ENCODE data around the gene OVAAL. TPM values are rescaled to one million over a fixed set of nuclear protein-coding genes. Genes with fewer than 3 reads are reported as not detected.

Gene OVAAL
- polyA plus RNA-seq, 3 donors: not detected

- 60% methylated on average over 1 of the region's 1 CpG for WGBS (ENCODE audit: insufficient coverage)
- H4K20me1 ChIP-seq (ENCODE audit: insufficient read depth, low read length): no peaks in the 10 kb centered on the region
- H3K9ac ChIP-seq (ENCODE audit: insufficient read depth, low read length, poor library complexity, severe bottlenecking): no peak overlapping the region
- no peak overlapping the region for H3K4me3 Mint-ChIP-seq
- H2AFZ ChIP-seq (ENCODE audit: insufficient read depth, low read depth, low read length, poor library complexity, severe bottlenecking): no peak overlapping the region
- no peak for DNase-seq
- no peak overlapping the region for H3K4me3 ChIP-seq (replicated peaks in 1 of 3; ENCODE audit: low read depth in 2 of 3, low read length in 3 of 3)
- no peaks in the 10 kb centered on the region for H3K36me3 Mint-ChIP-seq
- H3K27ac Mint-ChIP-seq: peak overlapping the region in 1 of 7 donors; percentile 11
- H3K4me1 Mint-ChIP-seq: no peaks in the 10 kb centered on the region
- no peak overlapping the region for H3K27ac ChIP-seq (ENCODE audit: low read depth in 1 of 2, low read length in 2 of 2)
- TF ChIP-seq CTCF (IDR thresholded peaks at IDR 0.05): no peak
- H3K4me1 ChIP-seq (ENCODE audit: control insufficient read depth in 1 of 2, insufficient read depth in 2 of 2, low read length in 2 of 2): no peaks in the 10 kb centered on the region
- H3K9me3 ChIP-seq (replicated peaks in 1 of 2; ENCODE audit: control insufficient read depth in 1 of 2, insufficient read depth in 1 of 2, low read length in 2 of 2): no peaks in the 10 kb centered on the region
- no peak overlapping the region for H3K4me2 ChIP-seq (replicated peaks; ENCODE audit: extremely low read depth, low read length, poor library complexity, severe bottlenecking)
- H3K79me2 ChIP-seq (ENCODE audit: insufficient read depth, low read length): no peaks in the 10 kb centered on the region
- H3K36me3 ChIP-seq (replicated peaks in 1 of 2; ENCODE audit: control insufficient read depth in 1 of 2, insufficient read depth in 2 of 2, low read length in 2 of 2): no peaks in the 10 kb centered on the region
- intact Hi-C loops (cut with micrococcal nuclease): no loop called here
- H3K27me3 Mint-ChIP-seq (ENCODE audit: low read depth in 3 of 3): peaks cover 0 to 2% (median 2%) of the 10 kb centered on the region in 3 donors
- H3K9me3 Mint-ChIP-seq: no peaks in the 10 kb centered on the region
- no peaks in the 10 kb centered on the region for H3K27me3 ChIP-seq (ENCODE audit: control insufficient read depth in 2 of 2, insufficient read depth in 2 of 2, low read length in 2 of 2)
These were observed 42.7 kb downstream of the OVAAL start for GRCh38 chr1:180601512-180601911.

DNA sequence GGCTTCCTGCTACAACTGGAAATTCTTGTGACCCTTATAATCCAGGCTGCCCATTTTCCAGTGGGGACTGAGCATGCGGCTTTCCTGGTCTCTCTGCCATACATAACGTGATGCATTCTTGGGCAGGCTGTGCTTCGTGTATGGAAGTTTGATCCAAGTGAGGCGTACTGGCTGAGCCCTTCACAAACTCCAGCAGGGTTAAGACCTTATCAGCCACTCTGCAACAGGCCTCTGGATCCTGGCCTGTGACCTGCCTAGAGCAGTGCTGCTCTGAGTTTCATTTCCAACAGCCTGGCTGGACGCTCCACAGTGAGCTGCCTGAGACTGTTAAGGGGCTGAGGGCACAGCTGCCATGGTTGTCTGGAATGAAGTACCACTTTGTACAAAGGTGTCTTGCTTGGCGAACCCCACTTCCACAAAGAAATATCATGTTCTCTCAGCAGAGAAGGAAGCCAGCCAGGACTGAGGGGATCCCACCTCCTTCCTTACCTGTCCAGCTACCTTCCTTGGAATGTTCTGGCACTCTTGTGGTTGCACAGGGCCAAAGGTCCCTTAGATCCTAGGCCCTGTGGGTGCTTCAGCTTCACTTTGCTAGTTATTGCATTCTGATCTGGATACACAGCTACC, 44.6 kb downstream of the OVAAL start:
- H3K27ac Mint-ChIP-seq: no peak overlapping the region
- WGBS (ENCODE audit: insufficient coverage): 91% methylated on average over 5 of the region's 6 CpGs
- intact Hi-C loops (cut with micrococcal nuclease): no loop called here
- no peaks in the 10 kb centered on the region for H3K27me3 ChIP-seq (ENCODE audit: control insufficient read depth in 2 of 2, insufficient read depth in 2 of 2, low read length in 2 of 2)
- no peak overlapping the region for H3K4me3 Mint-ChIP-seq
- no peaks in the 10 kb centered on the region for H3K79me2 ChIP-seq (ENCODE audit: insufficient read depth, low read length)
- no peaks in the 10 kb centered on the region for H3K36me3 ChIP-seq (replicated peaks in 1 of 2; ENCODE audit: control insufficient read depth in 1 of 2, insufficient read depth in 2 of 2, low read length in 2 of 2)
- no peak overlapping the region for H2AFZ ChIP-seq (ENCODE audit: insufficient read depth, low read depth, low read length, poor library complexity, severe bottlenecking)
- H3K9me3 Mint-ChIP-seq: no peaks in the 10 kb centered on the region
- H3K4me1 ChIP-seq (ENCODE audit: control insufficient read depth in 1 of 2, insufficient read depth in 2 of 2, low read length in 2 of 2): no peaks in the 10 kb centered on the region
- no peak for TF ChIP-seq CTCF (IDR thresholded peaks at IDR 0.05)
- H3K36me3 Mint-ChIP-seq: no peaks in the 10 kb centered on the region
- no peaks in the 10 kb centered on the region for H4K20me1 ChIP-seq (ENCODE audit: insufficient read depth, low read length)
- H3K4me2 ChIP-seq (replicated peaks; ENCODE audit: extremely low read depth, low read length, poor library complexity, severe bottlenecking): no peak overlapping the region
- no peaks in the 10 kb centered on the region for H3K9me3 ChIP-seq (replicated peaks in 1 of 2; ENCODE audit: control insufficient read depth in 1 of 2, insufficient read depth in 1 of 2, low read length in 2 of 2)
- H3K9ac ChIP-seq (ENCODE audit: insufficient read depth, low read length, poor library complexity, severe bottlenecking): no peak overlapping the region
- H3K27me3 Mint-ChIP-seq (ENCODE audit: low read depth in 3 of 3): peaks cover 0 to 3% (median 2%) of the 10 kb centered on the region in 3 donors
- no peak overlapping the region for H3K27ac ChIP-seq (ENCODE audit: low read depth in 1 of 2, low read length in 2 of 2)
- H3K4me1 Mint-ChIP-seq: no peaks in the 10 kb centered on the region
- H3K4me3 ChIP-seq (replicated peaks in 1 of 3; ENCODE audit: low read depth in 2 of 3, low read length in 3 of 3): no peak overlapping the region
- no peak for DNase-seq

All from CD14-positive monocyte (primary cell).